Gastrocnemius medialis (tissue), 4 donors: Measurements from ENCODE around the gene THAP7.

Experiments
- CTCF ChIP-seq, 5 experiments: fragments of 450-650 bp in 3 of 5; fragments of 200-600 bp in 2 of 5; sonication (generic) in 2 of 5; IDR thresholded peaks in 4 of 5; conservative IDR thresholded peaks in 1 of 5; 1 replicate in 4 of 5; 2 replicates in 1 of 5; pipeline ENCODE4 v1.5.1; 2016 to 2019; ENCODE audit warnings: antibody characterized with exemption in 5 of 5, mild to moderate bottlenecking in 3 of 5, moderate library complexity in 3 of 5
- POLR2A ChIP-seq, 2 donors: fragments of 450-650 bp; IDR thresholded peaks; one replicate each; pipeline ENCODE4 v1.6.1; 2017; ENCODE audit warnings: antibody characterized with exemption in 2 of 2, mild to moderate bottlenecking in 2 of 2, moderate library complexity in 2 of 2

GRCh38 chr22:20956258-20957101 is 45.4 kb downstream of the THAP7 start:
- TF ChIP-seq CTCF (IDR thresholded peaks at IDR 0.05 in 4 of 5, conservative IDR thresholded peaks at IDR 0.05 in 1 of 5), result no peak
- no peak for TF ChIP-seq POLR2A (IDR thresholded peaks at IDR 0.05)
